Measurements from ENCODE around the gene HLA-C. TPM values are rescaled to one million over a fixed set of nuclear protein-coding genes. Genes with fewer than 3 reads are reported as not detected.

The HLA-C gene
- total RNA-seq, 1 donor: 1,739 TPM

Small RNAs within 50 kb of the gene (small RNA-seq; reads per million reads assigned to genes)
- not detected for gene AL662844.1

Other genes with a start within 250 kb of the HLA-C start
- not detected for gene C6orf15, start 159.5 kb downstream of the HLA-C start, total RNA-seq
- 0.27 TPM for gene PSORS1C1, start 157.3 kb downstream of the HLA-C start, total RNA-seq
- gene CDSN, start 151.6 kb downstream of the HLA-C start, total RNA-seq: under 0.01 TPM
- gene PSORS1C2, start 133.0 kb downstream of the HLA-C start, total RNA-seq: not detected
- gene CCHCR1, start 114.3 kb downstream of the HLA-C start, total RNA-seq: 21.8 TPM
- 12.4 TPM for gene TCF19, start 113.5 kb downstream of the HLA-C start, total RNA-seq
- gene POU5F1, start 101.4 kb downstream of the HLA-C start, total RNA-seq: not detected
- 2,264 TPM for gene HLA-B, start 85.1 kb upstream of the HLA-C start, total RNA-seq
- gene MICA, start 131.5 kb upstream of the HLA-C start, total RNA-seq: 15.9 TPM
- 15.1 TPM for gene MICB, start 226.1 kb upstream of the HLA-C start, total RNA-seq